ENCODE measurements around the gene P2RX7.

The P2RX7 gene

GRCh38 chr12:121114806-121115205 lies 17.9 kb upstream of the P2RX7 start:
- ChIA-PET CTCF (no interaction called here), POLR2A (ENCODE audit: low non-redundant PET) (no interaction called here)
- DNase-seq (ENCODE audit: low spot score): no peak
- no peak overlapping the region for H3K27ac ChIP-seq
- no peak for TF ChIP-seq CTCF (conservative IDR thresholded peaks at IDR 0.05; ENCODE audit: low read depth)

GRCh38 chr12:121115530-121115929 lies 17.1 kb upstream of the P2RX7 start:
- CTCF ChIA-PET: interaction anchor here (0.6 kb wide), 2 partner anchors 72 to 106 kb away, joined by 3 to 8 read pairs; no protein-coding TSS in a partner anchor
- TF ChIP-seq CTCF (conservative IDR thresholded peaks at IDR 0.05; ENCODE audit: low read depth): no peak
- POLR2A ChIA-PET (ENCODE audit: low non-redundant PET): no interaction called here
- DNase-seq (ENCODE audit: low spot score): no peak
- no peak overlapping the region for H3K27ac ChIP-seq

GRCh38 chr12:121116318-121117225 lies 16.1 kb upstream of the P2RX7 start:
- no peak overlapping the region for H3K27ac ChIP-seq
- TF ChIP-seq CTCF (conservative IDR thresholded peaks at IDR 0.05; ENCODE audit: low read depth): no peak
- CTCF ChIA-PET: interaction anchor here (0.6 kb wide), 3 partner anchors 63 to 144 kb away, joined by 3 to 5 read pairs (median 3); no protein-coding TSS in a partner anchor
- POLR2A ChIA-PET (ENCODE audit: low non-redundant PET): no interaction called here
- no peak for DNase-seq (ENCODE audit: low spot score)

- CTCF ChIA-PET: interaction anchor here (0.6 to 0.7 kb wide), 2 partner anchors 74 to 338 kb away, joined by 3 to 5 read pairs; no protein-coding TSS in a partner anchor
- no peak for TF ChIP-seq CTCF (conservative IDR thresholded peaks at IDR 0.05; ENCODE audit: low read depth)
- no peak overlapping the region for H3K27ac ChIP-seq
- no peak for DNase-seq (ENCODE audit: low spot score)
- POLR2A ChIA-PET (ENCODE audit: low non-redundant PET): no interaction called here
Measured at GRCh38 chr12:121117226-121117777, 15.4 kb upstream of the P2RX7 start.

GRCh38 chr12:121120323-121120722 lies 12.4 kb upstream of the P2RX7 start:
- no peak for DNase-seq (ENCODE audit: low spot score)
- POLR2A ChIA-PET (ENCODE audit: low non-redundant PET): no interaction called here
- CTCF ChIA-PET: interaction anchor here (0.5 kb wide), 1 partner anchor 110 kb away, joined by 3 read pairs; no protein-coding TSS in a partner anchor
- no peak overlapping the region for H3K27ac ChIP-seq
- no peak for TF ChIP-seq CTCF (conservative IDR thresholded peaks at IDR 0.05; ENCODE audit: low read depth)

- no peak overlapping the region for H3K27ac ChIP-seq
- POLR2A ChIA-PET (ENCODE audit: low non-redundant PET): no interaction called here
- CTCF ChIA-PET: interaction anchor here (0.5 to 0.6 kb wide), 3 partner anchors 15 to 272 kb away, joined by 3 to 5 read pairs (median 4); no protein-coding TSS in a partner anchor
- no peak for DNase-seq (ENCODE audit: low spot score)
- no peak for TF ChIP-seq CTCF (conservative IDR thresholded peaks at IDR 0.05; ENCODE audit: low read depth)
Measured at GRCh38 chr12:121120989-121121755, 11.5 kb upstream of the P2RX7 start.
